H1 (cell line): ENCODE data around the gene TLK2.
"Not testable (repeated sequence)": the region's sequence is repeated elsewhere in the genome, so short reads cannot be mapped to it uniquely, and the experiment has no call there.

ENCODE experiments used
- POLR2A ChIP-seq, 2 experiments: IDR thresholded peaks; 1 replicate in 1 of 2; 2 replicates in 1 of 2; pipeline ENCODE4 v1.6.1; 2011; ENCODE audit warnings: low read depth in 2 of 2, low read length in 2 of 2, mild to moderate bottlenecking in 2 of 2; ENCODE audit errors: control extremely low read depth in 1 of 2
- SIN3A ChIP-seq, 2 experiments: IDR thresholded peaks in 1 of 2; conservative IDR thresholded peaks in 1 of 2; 2 replicates each; pipeline ENCODE4 v1.6.1; 2011 to 2012; ENCODE audit warnings: low read length in 2 of 2, improper control_type of control experiment in 1 of 2, low read depth in 1 of 2, mild to moderate bottlenecking in 1 of 2
- TF ChIP-seq, protein P1 (sequence below): IDR thresholded peaks from 2 replicates; pipeline ENCODE4 v1.6.1; 2011; ENCODE audit warnings: low read length, improper control_type of control experiment
- TF ChIP-seq, protein P2 (sequence below), 3 experiments: IDR thresholded peaks; 1 replicate in 2 of 3; 2 replicates in 1 of 3; pipeline versions ENCODE4 v1.5.1 to v1.6.1; 2011; ENCODE audit warnings: low read length in 3 of 3, mild to moderate bottlenecking in 3 of 3, inconsistent platforms in 2 of 3, low read depth in 1 of 3, moderate library complexity in 1 of 3; ENCODE audit not compliant: insufficient read depth in 1 of 3; ENCODE audit errors: control extremely low read depth in 1 of 3

DNA sequence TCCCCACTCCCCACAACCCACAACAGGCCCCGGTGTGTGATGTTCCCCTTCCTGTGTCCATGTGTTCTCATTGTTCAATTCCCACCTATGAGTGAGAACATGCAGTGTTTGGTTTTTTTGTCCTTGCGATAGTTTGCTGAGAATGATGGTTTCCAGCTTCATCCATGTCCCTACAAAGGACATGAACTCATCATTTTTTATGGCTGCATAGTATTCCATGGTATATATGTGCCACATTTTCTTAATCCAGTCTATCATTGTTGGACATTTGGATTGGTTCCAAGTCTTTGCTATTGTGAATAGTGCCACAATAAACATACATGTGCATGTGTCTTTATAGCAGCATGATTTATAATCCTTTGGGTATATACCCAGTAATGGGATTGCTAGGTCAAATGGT, 82.3 kb downstream of the TLK2 start:
- TF ChIP-seq, protein P1, sequence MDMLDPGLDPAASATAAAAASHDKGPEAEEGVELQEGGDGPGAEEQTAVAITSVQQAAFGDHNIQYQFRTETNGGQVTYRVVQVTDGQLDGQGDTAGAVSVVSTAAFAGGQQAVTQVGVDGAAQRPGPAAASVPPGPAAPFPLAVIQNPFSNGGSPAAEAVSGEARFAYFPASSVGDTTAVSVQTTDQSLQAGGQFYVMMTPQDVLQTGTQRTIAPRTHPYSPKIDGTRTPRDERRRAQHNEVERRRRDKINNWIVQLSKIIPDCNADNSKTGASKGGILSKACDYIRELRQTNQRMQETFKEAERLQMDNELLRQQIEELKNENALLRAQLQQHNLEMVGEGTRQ, result not testable (repeated sequence)
- not testable (repeated sequence) for TF ChIP-seq POLR2A (IDR thresholded peaks at IDR 0.05; ENCODE audit: control extremely low read depth in 1 of 2, low read depth in 2 of 2, low read length in 2 of 2); SIN3A (conservative IDR thresholded peaks at IDR 0.05 in 1 of 2, IDR thresholded peaks at IDR 0.05 in 1 of 2; ENCODE audit: low read depth in 1 of 2, low read length in 2 of 2)
- TF ChIP-seq, protein P2, sequence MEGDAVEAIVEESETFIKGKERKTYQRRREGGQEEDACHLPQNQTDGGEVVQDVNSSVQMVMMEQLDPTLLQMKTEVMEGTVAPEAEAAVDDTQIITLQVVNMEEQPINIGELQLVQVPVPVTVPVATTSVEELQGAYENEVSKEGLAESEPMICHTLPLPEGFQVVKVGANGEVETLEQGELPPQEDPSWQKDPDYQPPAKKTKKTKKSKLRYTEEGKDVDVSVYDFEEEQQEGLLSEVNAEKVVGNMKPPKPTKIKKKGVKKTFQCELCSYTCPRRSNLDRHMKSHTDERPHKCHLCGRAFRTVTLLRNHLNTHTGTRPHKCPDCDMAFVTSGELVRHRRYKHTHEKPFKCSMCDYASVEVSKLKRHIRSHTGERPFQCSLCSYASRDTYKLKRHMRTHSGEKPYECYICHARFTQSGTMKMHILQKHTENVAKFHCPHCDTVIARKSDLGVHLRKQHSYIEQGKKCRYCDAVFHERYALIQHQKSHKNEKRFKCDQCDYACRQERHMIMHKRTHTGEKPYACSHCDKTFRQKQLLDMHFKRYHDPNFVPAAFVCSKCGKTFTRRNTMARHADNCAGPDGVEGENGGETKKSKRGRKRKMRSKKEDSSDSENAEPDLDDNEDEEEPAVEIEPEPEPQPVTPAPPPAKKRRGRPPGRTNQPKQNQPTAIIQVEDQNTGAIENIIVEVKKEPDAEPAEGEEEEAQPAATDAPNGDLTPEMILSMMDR (IDR thresholded peaks at IDR 0.05; ENCODE audit: control extremely low read depth in 1 of 3, insufficient read depth in 1 of 3, low read depth in 1 of 3, low read length in 3 of 3), result not testable (repeated sequence)
